Neural progenitor cell (in vitro differentiated cells): ENCODE measurements around the gene SULT6B1. TPM values are rescaled to one million over a fixed set of nuclear protein-coding genes. Genes with fewer than 3 reads are reported as not detected.

Experiments
- DNase-seq: peaks from one replicate; pipeline ENCODE4 v3.0.0-alpha.2; 2016; ENCODE audit warnings: low spot score
- H2AFZ ChIP-seq: fragments of 200-600 bp; sonication (generic); replicated peaks from 2 replicates; pipeline ENCODE4 v1.6.1; 2016; ENCODE audit warnings: antibody characterized with exemption
- H3F3A ChIP-seq: fragments of 200-600 bp; sonication (generic); 2 replicates; pipeline ENCODE4 v1.6.1; 2016; ENCODE audit warnings: antibody characterized with exemption, low read depth
- H3K27ac ChIP-seq: fragments of 200-600 bp; sonication (generic); 2 replicates; pipeline ENCODE4 v1.5.1; 2016; ENCODE audit warnings: mild to moderate bottlenecking
- H3K27me3 ChIP-seq: fragments of 200-600 bp; sonication (generic); 2 replicates; pipeline ENCODE4 v1.6.1; 2016; ENCODE audit warnings: mild to moderate bottlenecking, moderate library complexity
- H3K36me3 ChIP-seq: fragments of 200-600 bp; sonication (generic); 2 replicates; pipeline ENCODE4 v1.5.1; 2016
- H3K4me1 ChIP-seq: fragments of 200-600 bp; sonication (generic); 2 replicates; pipeline ENCODE4 v1.6.1; 2016; ENCODE audit warnings: mixed run types
- H3K4me2 ChIP-seq: fragments of 200-600 bp; sonication (generic); 2 replicates; pipeline ENCODE4 v1.6.1; 2016
- H3K4me3 ChIP-seq: fragments of 200-600 bp; sonication (generic); 2 replicates; pipeline ENCODE4 v1.5.1; 2016
- H3K79me2 ChIP-seq: fragments of 200-600 bp; sonication (generic); 2 replicates; pipeline ENCODE4 v1.6.1; 2016; ENCODE audit warnings: low read depth
- H3K9ac ChIP-seq: fragments of 200-600 bp; sonication (generic); 2 replicates; pipeline ENCODE4 v1.6.1; 2016
- H3K9me3 ChIP-seq: fragments of 200-600 bp; sonication (generic); 2 replicates; pipeline ENCODE4 v1.5.1; 2016; ENCODE audit warnings: low read depth
- H4K20me1 ChIP-seq: fragments of 200-600 bp; sonication (generic); 2 replicates; pipeline ENCODE4 v1.6.1; 2016; ENCODE audit warnings: low read depth
- H3K27ac Mint-ChIP-seq: 3 replicates; pipeline ENCODE4 v1.8.0; 2021; ENCODE audit warnings: mixed read lengths
- H3K27me3 Mint-ChIP-seq: 2 replicates; pipeline ENCODE4 v1.8.0; 2022; ENCODE audit warnings: low read depth, mild to moderate bottlenecking, inconsistent platforms, moderate library complexity, mixed read lengths; ENCODE audit not compliant: insufficient read depth
- H3K36me3 Mint-ChIP-seq: 3 replicates; pipeline ENCODE4 v1.8.0; 2021; ENCODE audit warnings: mixed read lengths
- H3K4me1 Mint-ChIP-seq: 3 replicates; pipeline ENCODE4 v1.8.0; 2021; ENCODE audit warnings: mixed read lengths
- H3K4me3 Mint-ChIP-seq: 3 replicates; pipeline ENCODE4 v1.8.0; 2021; ENCODE audit warnings: mild to moderate bottlenecking, moderate library complexity, mixed read lengths
- H3K9me3 Mint-ChIP-seq: 3 replicates; pipeline ENCODE4 v1.8.0; 2020; ENCODE audit warnings: mixed read lengths
- CTCF ChIP-seq: fragments of 200-600 bp; sonication (generic); IDR thresholded peaks from 2 replicates; pipeline ENCODE4 v1.5.1; 2017; ENCODE audit warnings: antibody characterized with exemption, mild to moderate bottlenecking
- EZH2 ChIP-seq: fragments of 200-600 bp; sonication (generic); IDR thresholded peaks from 2 replicates; pipeline ENCODE4 v1.6.1; 2017; ENCODE audit warnings: antibody characterized with exemption, mild to moderate bottlenecking, moderate library complexity
- EZH2phosphoT487 ChIP-seq: fragments of 200-600 bp; sonication (generic); IDR thresholded peaks from 2 replicates; pipeline ENCODE4 v1.6.1; 2017; ENCODE audit warnings: antibody characterized with exemption
- total RNA-seq: library from RNA; depleted of rRNA; stranded (reverse); fragments of >200 nt; gene quantifications from 2 replicates; pipeline ENCODE4 v1.2.3, GENCODE V29; 2015; ENCODE audit warnings: low replicate concordance

The SULT6B1 gene
- total RNA-seq, 1 donor from 2014 or later: not detected

- Histone ChIP-seq H3K9ac (no peak overlapping the region), H3K4me1 (no peaks in the 10 kb centered on the region), H3F3A (no peaks in the 10 kb centered on the region), H3K79me2 (peaks cover 32% of the 10 kb centered on the region), H3K4me3 (no peak overlapping the region), H3K9me3 (no peaks in the 10 kb centered on the region), H3K27ac (no peak overlapping the region), H4K20me1 (no peaks in the 10 kb centered on the region), H3K27me3 (no peaks in the 10 kb centered on the region), H3K36me3 (no peaks in the 10 kb centered on the region), H3K4me2 (no peak overlapping the region), H2AFZ (no peak overlapping the region)
- TF ChIP-seq EZH2: no peak
- TF ChIP-seq CTCF: no peak
- no peak for TF ChIP-seq EZH2phosphoT487
- no peak for DNase-seq
- Mint-ChIP-seq H3K27ac (no peak overlapping the region), H3K4me3 (no peak overlapping the region), H3K9me3 (no peaks in the 10 kb centered on the region), H3K27me3 (no peaks in the 10 kb centered on the region), H3K4me1 (no peaks in the 10 kb centered on the region), H3K36me3 (peaks cover 25% of the 10 kb centered on the region)
Observed at GRCh38 chr2:37148325-37148724, 40.1 kb downstream of the SULT6B1 start.

- Histone ChIP-seq H2AFZ (no peak overlapping the region), H3K4me2 (no peak overlapping the region), H4K20me1 (no peaks in the 10 kb centered on the region), H3K4me3 (no peak overlapping the region), H3K27me3 (no peaks in the 10 kb centered on the region), H3K9me3 (no peaks in the 10 kb centered on the region), H3K4me1 (no peaks in the 10 kb centered on the region), H3K27ac (no peak overlapping the region), H3K9ac (no peak overlapping the region), H3K36me3 (no peaks in the 10 kb centered on the region), H3K79me2 (peaks cover 15% of the 10 kb centered on the region), H3F3A (no peaks in the 10 kb centered on the region)
- no peaks in the 10 kb centered on the region for H3K4me1 Mint-ChIP-seq
- no peaks in the 10 kb centered on the region for H3K9me3 Mint-ChIP-seq
- H3K36me3 Mint-ChIP-seq: peaks cover 15% of the 10 kb centered on the region
- no peak overlapping the region for H3K27ac Mint-ChIP-seq
- TF ChIP-seq CTCF: no peak
- no peak for TF ChIP-seq EZH2
- no peak for TF ChIP-seq EZH2phosphoT487
- no peak for DNase-seq
- no peaks in the 10 kb centered on the region for H3K27me3 Mint-ChIP-seq
- no peak overlapping the region for H3K4me3 Mint-ChIP-seq
Observed at GRCh38 chr2:37146062-37146461, 42.4 kb downstream of the SULT6B1 start.

GRCh38 chr2:37143974-37144373 lies 44.5 kb downstream of the SULT6B1 start:
- H3K27me3 Mint-ChIP-seq: no peaks in the 10 kb centered on the region
- Histone ChIP-seq H4K20me1 (no peaks in the 10 kb centered on the region), H3K4me2 (no peak overlapping the region), H3F3A (no peaks in the 10 kb centered on the region), H3K9me3 (no peaks in the 10 kb centered on the region), H3K79me2 (no peaks in the 10 kb centered on the region), H3K36me3 (peaks cover 3% of the 10 kb centered on the region), H3K27ac (no peak overlapping the region), H3K4me1 (no peaks in the 10 kb centered on the region), H3K4me3 (no peak overlapping the region), H3K9ac (no peak overlapping the region), H3K27me3 (no peaks in the 10 kb centered on the region), H2AFZ (no peak overlapping the region)
- H3K9me3 Mint-ChIP-seq: no peaks in the 10 kb centered on the region
- TF ChIP-seq CTCF (no peak), EZH2phosphoT487 (no peak), EZH2 (no peak)
- H3K4me3 Mint-ChIP-seq: no peak overlapping the region
- no peak for DNase-seq
- H3K36me3 Mint-ChIP-seq: peaks cover 17% of the 10 kb centered on the region
- no peak overlapping the region for H3K27ac Mint-ChIP-seq
- no peaks in the 10 kb centered on the region for H3K4me1 Mint-ChIP-seq

- Mint-ChIP-seq H3K4me1 (no peaks in the 10 kb centered on the region), H3K36me3 (peaks cover 13% of the 10 kb centered on the region), H3K9me3 (no peaks in the 10 kb centered on the region), H3K27me3 (no peaks in the 10 kb centered on the region), H3K4me3 (no peak overlapping the region), H3K27ac (no peak overlapping the region)
- H3K9ac ChIP-seq: no peak overlapping the region
- DNase-seq: no peak
- no peak overlapping the region for H3K4me2 ChIP-seq
- no peak overlapping the region for H3K27ac ChIP-seq
- peaks cover 7% of the 10 kb centered on the region for H3K36me3 ChIP-seq
- no peaks in the 10 kb centered on the region for H4K20me1 ChIP-seq
- TF ChIP-seq EZH2 (no peak), EZH2phosphoT487 (no peak), CTCF (no peak)
- H3F3A ChIP-seq: no peaks in the 10 kb centered on the region
- H3K27me3 ChIP-seq: no peaks in the 10 kb centered on the region
- no peaks in the 10 kb centered on the region for H3K79me2 ChIP-seq
- H3K4me1 ChIP-seq: no peaks in the 10 kb centered on the region
- no peak overlapping the region for H2AFZ ChIP-seq
- H3K4me3 ChIP-seq: no peak overlapping the region
- H3K9me3 ChIP-seq: no peaks in the 10 kb centered on the region
Observed at GRCh38 chr2:37142546-37142945, 45.9 kb downstream of the SULT6B1 start.
